GM12878 (cell line): ENCODE measurements around the gene HES7. TPM values are rescaled to one million over a fixed set of nuclear protein-coding genes. Genes with fewer than 3 reads are reported as not detected.

Experiments used
- ATAC-seq: fragments of 200-7000 bp; cut with Tn5 transposase; 3 replicates; pipeline ENCODE4 v1.9.1; 2020; ENCODE audit warnings: mild to moderate bottlenecking, moderate library complexity
- BruUV-seq: library from RNA; stranded (reverse); fragments of 400-500 nt; replicated peaks from 2 replicates; lab custom pipeline; 2021; lab: Mats Ljungman, UMichigan
- CTCF ChIA-PET: fragments of 300-600 bp; sonication (Branson Sonifier 250); formaldehyde crosslinking; extraction: SDS; loops from one replicate; lab custom pipeline; 2021; ENCODE audit warnings: inconsistent platforms; lab: Yijun Ruan, JAX
- POLR2A ChIA-PET: fragments of 350-600 bp; formaldehyde crosslinking; extraction: SDS; loops from one replicate; lab custom pipeline; 2021; ENCODE audit warnings: inconsistent platforms; lab: Charles Lee
- RAD21 ChIA-PET: fragments of 300-600 bp; sonication (Branson Sonifier 250); formaldehyde crosslinking; loops from one replicate; lab custom pipeline; 2023; ENCODE audit warnings: antibody characterized with exemption; ENCODE audit not compliant: unreplicated experiment; lab: Charles Lee
- SMC1A ChIA-PET: fragments of 300-600 bp; sonication (Branson Sonifier 250); formaldehyde crosslinking; loops from one replicate; lab custom pipeline; 2023; ENCODE audit not compliant: unreplicated experiment, uncharacterized antibody; lab: Charles Lee
- DNase-seq: peaks from one replicate; pipeline ENCODE4 v3.0.0-alpha.2; 2011; ENCODE audit warnings: low read depth, low spot score
- FAIRE-seq: peaks from 3 replicates; lab custom pipeline; 2011; peaks lifted over from hg19 to GRCh38; lab: Jason Lieb, UNC
- H2AFZ ChIP-seq: 2 replicates; pipeline ENCODE4 v1.6.0; 2011; ENCODE audit warnings: low read depth, low read length, control low read depth; ENCODE audit not compliant: control insufficient read depth
- H3K27ac ChIP-seq: 2 replicates; pipeline ENCODE4 v1.5.1; 2011; ENCODE audit warnings: control low read depth; ENCODE audit not compliant: control insufficient read depth, insufficient read depth
- H3K27me3 ChIP-seq, 2 experiments: replicated peaks in 1 of 2; 2 replicates each; pipeline versions ENCODE4 v1.6.0 to v1.6.1; 2011; ENCODE audit warnings: low read length in 1 of 2; ENCODE audit not compliant: control insufficient read depth in 2 of 2, insufficient read depth in 2 of 2
- H3K36me3 ChIP-seq, 2 experiments: 2 replicates each; pipeline ENCODE4 v1.5.1; 2011; ENCODE audit warnings: low read length in 1 of 2; ENCODE audit not compliant: control insufficient read depth in 2 of 2, insufficient read depth in 2 of 2
- H3K4me1 ChIP-seq: 2 replicates; pipeline ENCODE4 v1.6.1; 2011; ENCODE audit warnings: mild to moderate bottlenecking, low read length, moderate library complexity, mixed read lengths; ENCODE audit not compliant: control insufficient read depth, insufficient read depth
- H3K4me2 ChIP-seq: 2 replicates; pipeline ENCODE4 v1.6.0; 2011; ENCODE audit warnings: control low read depth; ENCODE audit not compliant: control insufficient read depth, insufficient read depth
- H3K4me3 ChIP-seq: fragments of 200-600 bp; sonication (generic); 2 replicates; pipeline ENCODE4 v1.5.1; 2016
- H3K79me2 ChIP-seq: 2 replicates; pipeline ENCODE4 v1.6.0; 2011; ENCODE audit warnings: low read length; ENCODE audit not compliant: control insufficient read depth, insufficient read depth
- H3K9ac ChIP-seq: 2 replicates; pipeline ENCODE4 v1.8.0; 2011; ENCODE audit warnings: low read length, control low read depth, mixed read lengths; ENCODE audit not compliant: control insufficient read depth, insufficient read depth
- H3K9me3 ChIP-seq: replicated peaks from 3 replicates; pipeline ENCODE4 v1.5.1; 2011; ENCODE audit warnings: mild to moderate bottlenecking, low read length; ENCODE audit not compliant: control insufficient read depth, insufficient read depth
- H4K20me1 ChIP-seq: 2 replicates; pipeline ENCODE4 v1.6.0; 2011; ENCODE audit not compliant: control insufficient read depth, insufficient read depth
- BRCA1 ChIP-seq: IDR thresholded peaks from 2 replicates; pipeline ENCODE4 v1.6.1; 2011; ENCODE audit warnings: low read depth, low read length, improper control_type of control experiment
- EGR1 ChIP-seq, 2 experiments: IDR thresholded peaks; 1 replicate in 1 of 2; 2 replicates in 1 of 2; pipeline ENCODE4 v1.6.1; 2011 to 2012; ENCODE audit warnings: low read depth in 2 of 2, low read length in 2 of 2, borderline replicate concordance in 1 of 2, mild to moderate bottlenecking in 1 of 2, moderate library complexity in 1 of 2
- NFYB ChIP-seq: IDR thresholded peaks from 2 replicates; pipeline ENCODE4 v1.6.1; 2011; ENCODE audit warnings: low read depth, mild to moderate bottlenecking, low read length, improper control_type of control experiment, moderate library complexity; ENCODE audit not compliant: insufficient read depth
- PKNOX1 ChIP-seq: fragments of 450-650 bp; IDR thresholded peaks from 2 replicates; pipeline ENCODE4 v1.6.1; 2016; ENCODE audit warnings: mild to moderate bottlenecking
- WGBS: methylation state at CpG from one replicate; pipeline ENCODE4 v1.1.6; 2016; ENCODE audit warnings: low lambda C conversion rate; ENCODE audit not compliant: insufficient replicate concordance, insufficient coverage; ENCODE audit errors: missing lambda C conversion rate; 5-methylcytosine and 5-hydroxymethylcytosine counted together
- in situ Hi-C: fragments of 300-500 bp; cut with MboI; formaldehyde crosslinking; loops from 9 replicates; pipeline ENCODE4 v1.14.3; 2018; ENCODE audit warnings: mixed read lengths
- intact Hi-C: fragments of 100-400 bp; cut with micrococcal nuclease; formaldehyde crosslinking; loops from one replicate; pipeline ENCODE4 v1.14.2; 2022; ENCODE audit not compliant: unreplicated experiment
- polyA plus RNA-seq, 11 experiments: library from polyadenylated mRNA; depleted of rRNA in 4 of 11; unstranded in 6 of 11; stranded (reverse) in 5 of 11; fragments of >200 nt; fragmentation: Nextera tagmentation in 4 of 11; fragmentation: Illumina TruSeq in 1 of 11; extraction: Ambion mirVana in 4 of 11; extraction: Trizol in 1 of 11; gene quantifications; 1 replicate in 1 of 11; 2 replicates in 10 of 11; pipeline versions ENCODE4 v1.2.1 to v1.2.3, GENCODE V29; 2011 to 2016; ENCODE audit warnings: inconsistent platforms in 2 of 11, missing spikeins in 2 of 11, low read depth in 1 of 11
- total RNA-seq, 4 experiments: library from RNA; depleted of rRNA in 3 of 4; stranded (reverse); fragments of >200 nt in 3 of 4; fragmentation: Illumina TruSeq in 1 of 4; extraction: Trizol in 1 of 4; gene quantifications; 2 replicates each; pipeline versions ENCODE4 v1.2.1 to v1.2.3, GENCODE V29; 2013 to 2021
- TF ChIP-seq, protein P1 (sequence below): IDR thresholded peaks from 2 replicates; pipeline ENCODE4 v1.6.1; 2011; ENCODE audit warnings: borderline replicate concordance, low read depth, mild to moderate bottlenecking, moderate library complexity, mixed read lengths, low read length; ENCODE audit not compliant: insufficient read depth; ENCODE audit errors: extremely low read length
- TF ChIP-seq, protein P2 (sequence below): IDR thresholded peaks from 2 replicates; pipeline ENCODE4 v1.6.1; 2011; ENCODE audit warnings: low read depth, mild to moderate bottlenecking, low read length, moderate library complexity, borderline replicate concordance; ENCODE audit errors: extremely low read depth
- TF ChIP-seq, protein P3 (sequence below): fragments of 450-650 bp; IDR thresholded peaks from 2 replicates; pipeline ENCODE4 v1.6.1; 2014; ENCODE audit warnings: mild to moderate bottlenecking
- TF ChIP-seq, protein P4 (sequence below): fragments of 450-650 bp; IDR thresholded peaks from 2 replicates; pipeline ENCODE4 v1.6.1; 2017; ENCODE audit warnings: mild to moderate bottlenecking, low read depth, inconsistent platforms; ENCODE audit not compliant: poor library complexity, severe bottlenecking

Gene HES7
- total and polyA plus RNA-seq, 10 of the 15 experiments (the other 5 are each of a cell fraction or from before 2014, with no cell fraction given): 0.07 to 1.3 (median 0.63) TPM; not detected in 4

DNA sequence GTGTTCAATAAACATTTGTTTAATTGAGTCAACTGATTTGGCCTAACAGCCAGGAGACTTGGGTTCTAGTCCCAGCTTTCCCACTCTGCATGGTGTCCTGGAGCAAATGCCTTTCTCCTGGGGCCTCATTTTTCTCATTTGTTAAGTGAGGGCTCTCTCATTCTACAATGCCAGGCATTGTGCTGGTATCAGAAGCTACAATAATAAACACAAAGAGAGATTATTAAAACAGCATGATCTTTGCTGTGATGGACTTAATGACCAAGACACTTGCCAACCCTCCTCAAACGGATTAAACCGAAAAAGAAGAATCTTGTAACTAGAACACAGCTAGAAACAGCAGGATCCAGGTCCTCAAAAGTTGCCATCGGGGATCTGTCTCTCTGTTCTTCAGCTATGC, 43.6 kb upstream of the HES7 start:
- TF ChIP-seq, protein P1, sequence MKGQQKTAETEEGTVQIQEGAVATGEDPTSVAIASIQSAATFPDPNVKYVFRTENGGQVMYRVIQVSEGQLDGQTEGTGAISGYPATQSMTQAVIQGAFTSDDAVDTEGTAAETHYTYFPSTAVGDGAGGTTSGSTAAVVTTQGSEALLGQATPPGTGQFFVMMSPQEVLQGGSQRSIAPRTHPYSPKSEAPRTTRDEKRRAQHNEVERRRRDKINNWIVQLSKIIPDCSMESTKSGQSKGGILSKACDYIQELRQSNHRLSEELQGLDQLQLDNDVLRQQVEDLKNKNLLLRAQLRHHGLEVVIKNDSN: no peak
- TF ChIP-seq NFYB: no peak
- BruUV-seq: no TSS peak
- ChIA-PET CTCF (interaction anchor here (0.9 to 2.1 kb wide), 5 partner anchors 9 to 128 kb away, joined by 3 to 9 read pairs (median 4); partner anchors contain the start of gene SLC25A35), SMC1A (interaction anchor here (1.0 to 1.1 kb wide), 6 partner anchors 11 to 30 kb away, joined by 3 to 4 read pairs (median 3); no protein-coding TSS in a partner anchor), RAD21 (interaction anchor here (0.6 to 1.9 kb wide), 2 partner anchors 11 to 51 kb away, joined by 3 to 7 read pairs; no protein-coding TSS in a partner anchor), POLR2A (interaction anchor here (0.6 to 1.6 kb wide), 3 partner anchors 11 to 51 kb away, joined by 3 to 4 read pairs (median 3); no protein-coding TSS in a partner anchor)
- Histone ChIP-seq H3K79me2 (peaks cover 4% of the 10 kb centered on the region), H3K4me3 (no peak overlapping the region), H4K20me1 (no peaks in the 10 kb centered on the region), H3K4me2 (no peak overlapping the region), H3K9ac (no peak overlapping the region), H3K27ac (no peak overlapping the region), H3K36me3 (no peaks in the 10 kb centered on the region), H3K9me3 (no peaks in the 10 kb centered on the region), H3K4me1 (peaks cover 17% of the 10 kb centered on the region), H3K27me3 (no peaks in the 10 kb centered on the region), H2AFZ (no peak overlapping the region)
- FAIRE-seq: no peak
- 33% methylated on average over 3 of the region's 3 CpGs for WGBS
- no peak for ATAC-seq
- in situ Hi-C loops: no loop called here
- intact Hi-C loops: no loop called here
- no peak for DNase-seq

- H2AFZ ChIP-seq: no peak overlapping the region
- H3K4me3 ChIP-seq: no peak overlapping the region
- BruUV-seq: no TSS peak
- no peaks in the 10 kb centered on the region for H4K20me1 ChIP-seq
- no peaks in the 10 kb centered on the region for H3K27me3 ChIP-seq
- no peaks in the 10 kb centered on the region for H3K9me3 ChIP-seq
- ChIA-PET POLR2A (interaction anchor here (1.6 kb wide), 1 partner anchor 24 kb away, joined by 4 read pairs; no protein-coding TSS in a partner anchor), RAD21 (interaction anchor here (0.6 to 1.9 kb wide), 2 partner anchors 10 to 50 kb away, joined by 3 to 7 read pairs; no protein-coding TSS in a partner anchor), SMC1A (interaction anchor here (1.0 kb wide), 1 partner anchor 29 kb away, joined by 3 read pairs; no protein-coding TSS in a partner anchor), CTCF (interaction anchor here (1.7 to 2.1 kb wide), 2 partner anchors 8 to 10 kb away, joined by 4 to 9 read pairs; no protein-coding TSS in a partner anchor)
- in situ Hi-C loops: no loop called here
- FAIRE-seq: no peak
- no peak for ATAC-seq
- intact Hi-C loops: no loop called here
- H3K36me3 ChIP-seq: no peaks in the 10 kb centered on the region
- H3K9ac ChIP-seq: no peak overlapping the region
- H3K27ac ChIP-seq: no peak overlapping the region
- H3K4me1 ChIP-seq: peaks cover 20% of the 10 kb centered on the region
- peaks cover 12% of the 10 kb centered on the region for H3K79me2 ChIP-seq
- WGBS: 64% methylated on average over 6 of the region's 6 CpGs
- H3K4me2 ChIP-seq: no peak overlapping the region
- no peak for DNase-seq
- TF ChIP-seq EGR1 (IDR thresholded peaks at IDR 0.05; ENCODE audit: borderline replicate concordance in 1 of 2, low read depth in 2 of 2, low read length in 2 of 2) (no peak), BRCA1 (no peak), PKNOX1 (no peak)
- TF ChIP-seq, protein P2, sequence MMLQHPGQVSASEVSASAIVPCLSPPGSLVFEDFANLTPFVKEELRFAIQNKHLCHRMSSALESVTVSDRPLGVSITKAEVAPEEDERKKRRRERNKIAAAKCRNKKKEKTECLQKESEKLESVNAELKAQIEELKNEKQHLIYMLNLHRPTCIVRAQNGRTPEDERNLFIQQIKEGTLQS: no peak
- TF ChIP-seq, protein P3, sequence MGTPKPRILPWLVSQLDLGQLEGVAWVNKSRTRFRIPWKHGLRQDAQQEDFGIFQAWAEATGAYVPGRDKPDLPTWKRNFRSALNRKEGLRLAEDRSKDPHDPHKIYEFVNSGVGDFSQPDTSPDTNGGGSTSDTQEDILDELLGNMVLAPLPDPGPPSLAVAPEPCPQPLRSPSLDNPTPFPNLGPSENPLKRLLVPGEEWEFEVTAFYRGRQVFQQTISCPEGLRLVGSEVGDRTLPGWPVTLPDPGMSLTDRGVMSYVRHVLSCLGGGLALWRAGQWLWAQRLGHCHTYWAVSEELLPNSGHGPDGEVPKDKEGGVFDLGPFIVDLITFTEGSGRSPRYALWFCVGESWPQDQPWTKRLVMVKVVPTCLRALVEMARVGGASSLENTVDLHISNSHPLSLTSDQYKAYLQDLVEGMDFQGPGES: no peak
- TF ChIP-seq, protein P4, sequence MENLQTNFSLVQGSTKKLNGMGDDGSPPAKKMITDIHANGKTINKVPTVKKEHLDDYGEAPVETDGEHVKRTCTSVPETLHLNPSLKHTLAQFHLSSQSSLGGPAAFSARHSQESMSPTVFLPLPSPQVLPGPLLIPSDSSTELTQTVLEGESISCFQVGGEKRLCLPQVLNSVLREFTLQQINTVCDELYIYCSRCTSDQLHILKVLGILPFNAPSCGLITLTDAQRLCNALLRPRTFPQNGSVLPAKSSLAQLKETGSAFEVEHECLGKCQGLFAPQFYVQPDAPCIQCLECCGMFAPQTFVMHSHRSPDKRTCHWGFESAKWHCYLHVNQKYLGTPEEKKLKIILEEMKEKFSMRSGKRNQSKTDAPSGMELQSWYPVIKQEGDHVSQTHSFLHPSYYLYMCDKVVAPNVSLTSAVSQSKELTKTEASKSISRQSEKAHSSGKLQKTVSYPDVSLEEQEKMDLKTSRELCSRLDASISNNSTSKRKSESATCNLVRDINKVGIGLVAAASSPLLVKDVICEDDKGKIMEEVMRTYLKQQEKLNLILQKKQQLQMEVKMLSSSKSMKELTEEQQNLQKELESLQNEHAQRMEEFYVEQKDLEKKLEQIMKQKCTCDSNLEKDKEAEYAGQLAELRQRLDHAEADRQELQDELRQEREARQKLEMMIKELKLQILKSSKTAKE: no peak
Observed at GRCh38 chr17:8166731-8167130, 42.8 kb upstream of the HES7 start.
